D721Med (cell line): ENCODE data around the gene SPAG16.

Source experiments
- DNase-seq: peaks from one replicate; pipeline ENCODE4 v3.0.0; 2011; ENCODE audit warnings: low spot score; ENCODE audit not compliant: insufficient read length
- FAIRE-seq: peaks from 2 replicates; lab custom pipeline; 2011; peaks lifted over from hg19 to GRCh38; lab: Jason Lieb, UNC
- TF ChIP-seq, protein P1 (sequence below): IDR thresholded peaks from 2 replicates; pipeline ENCODE4 v1.5.1; 2012; ENCODE audit warnings: mild to moderate bottlenecking, control low read depth; ENCODE audit not compliant: insufficient read depth; ENCODE audit errors: missing control alignments

Gene SPAG16

DNA sequence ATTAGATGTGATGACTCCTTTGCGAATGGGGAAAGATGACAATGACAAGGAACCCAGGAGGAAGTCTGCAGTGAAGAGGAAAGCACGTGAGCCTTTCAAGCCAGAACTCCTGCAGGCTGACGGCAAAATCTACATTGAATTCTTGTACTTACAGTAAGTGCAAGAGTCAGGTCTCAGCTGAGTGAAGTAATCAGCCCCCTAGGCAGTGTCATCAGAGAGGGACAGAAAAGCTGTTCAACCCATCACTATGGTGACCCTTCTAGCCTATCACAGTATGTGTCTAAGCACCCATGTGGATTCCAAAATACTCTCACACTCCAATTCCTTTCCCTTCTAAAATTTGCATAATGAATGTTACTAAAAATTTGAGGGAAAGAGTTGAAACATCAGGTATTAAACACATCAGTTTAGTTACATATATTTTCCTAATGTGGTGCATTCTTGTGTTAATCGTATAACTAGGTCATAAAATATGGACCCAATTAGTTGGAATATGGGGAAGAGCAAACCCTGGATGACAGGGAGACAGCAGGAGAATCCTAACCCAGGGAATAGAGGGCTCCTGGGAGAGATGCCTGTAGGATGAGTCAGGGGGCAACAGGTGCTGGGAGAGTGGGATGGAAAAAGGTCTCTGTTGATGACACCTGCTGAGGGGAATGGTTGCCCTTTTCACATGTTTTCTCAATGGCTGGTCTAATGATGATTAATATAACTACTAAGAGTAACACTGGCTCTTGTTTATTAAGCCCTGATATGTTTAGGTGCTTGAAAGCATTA, 1166.0 kb downstream of the SPAG16 start:
- no peak for DNase-seq
- no peak for FAIRE-seq
- TF ChIP-seq, protein P1, sequence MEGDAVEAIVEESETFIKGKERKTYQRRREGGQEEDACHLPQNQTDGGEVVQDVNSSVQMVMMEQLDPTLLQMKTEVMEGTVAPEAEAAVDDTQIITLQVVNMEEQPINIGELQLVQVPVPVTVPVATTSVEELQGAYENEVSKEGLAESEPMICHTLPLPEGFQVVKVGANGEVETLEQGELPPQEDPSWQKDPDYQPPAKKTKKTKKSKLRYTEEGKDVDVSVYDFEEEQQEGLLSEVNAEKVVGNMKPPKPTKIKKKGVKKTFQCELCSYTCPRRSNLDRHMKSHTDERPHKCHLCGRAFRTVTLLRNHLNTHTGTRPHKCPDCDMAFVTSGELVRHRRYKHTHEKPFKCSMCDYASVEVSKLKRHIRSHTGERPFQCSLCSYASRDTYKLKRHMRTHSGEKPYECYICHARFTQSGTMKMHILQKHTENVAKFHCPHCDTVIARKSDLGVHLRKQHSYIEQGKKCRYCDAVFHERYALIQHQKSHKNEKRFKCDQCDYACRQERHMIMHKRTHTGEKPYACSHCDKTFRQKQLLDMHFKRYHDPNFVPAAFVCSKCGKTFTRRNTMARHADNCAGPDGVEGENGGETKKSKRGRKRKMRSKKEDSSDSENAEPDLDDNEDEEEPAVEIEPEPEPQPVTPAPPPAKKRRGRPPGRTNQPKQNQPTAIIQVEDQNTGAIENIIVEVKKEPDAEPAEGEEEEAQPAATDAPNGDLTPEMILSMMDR: no peak

DNA sequence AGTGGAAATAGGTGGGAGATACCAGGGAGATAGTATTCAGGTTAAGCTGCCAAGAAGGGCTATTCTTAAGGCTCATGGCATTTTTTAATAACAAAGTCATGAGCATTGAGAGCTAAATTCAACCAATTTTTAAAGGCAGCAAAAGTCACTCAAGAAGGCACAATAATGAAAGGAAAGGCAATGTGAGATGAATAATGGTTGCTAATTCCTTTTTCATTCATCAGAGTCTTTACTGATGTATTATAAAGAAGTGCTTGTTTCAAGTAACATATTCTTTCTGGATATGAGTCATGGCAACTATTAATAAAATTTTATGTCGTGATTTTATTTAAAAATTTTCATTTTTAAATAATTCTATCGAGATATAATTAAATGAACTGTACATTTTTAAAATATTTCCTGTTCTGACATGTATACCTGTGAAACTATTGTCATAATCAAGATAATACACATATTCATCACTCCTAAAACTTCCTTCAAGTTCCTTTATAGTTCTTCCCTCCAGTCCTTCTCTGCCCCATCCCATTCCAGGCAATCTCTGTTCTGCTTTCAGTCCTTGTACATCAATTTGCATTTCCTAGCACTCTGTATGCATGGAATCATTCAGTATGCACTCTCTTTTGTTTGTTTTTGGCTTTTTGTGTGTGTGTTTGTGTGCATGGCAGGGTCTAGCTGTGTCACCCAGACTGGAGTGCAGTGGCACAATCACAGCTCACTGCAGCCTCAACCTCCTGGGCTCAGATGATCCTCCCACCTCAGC, 1167.4 kb downstream of the SPAG16 start:
- TF ChIP-seq, protein P1: no peak
- no peak for DNase-seq
- no peak for FAIRE-seq
